Jurkat, Clone E6-1 (cell line): Measurements from ENCODE around the gene NDUFAF7.
"Not testable (repeated sequence)": the region's sequence is repeated elsewhere in the genome, so short reads cannot be mapped to it uniquely, and the experiment has no call there.

ENCODE experiments used
- DNase-seq: peaks from one replicate; pipeline ENCODE4 v3.0.0-alpha.2; 2011; ENCODE audit warnings: low read depth, low spot score
- H3K4me3 ChIP-seq: 2 replicates; pipeline ENCODE4 v1.5.1; 2011; ENCODE audit warnings: mild to moderate bottlenecking, low read length, control low read depth, moderate library complexity

Gene NDUFAF7

DNA sequence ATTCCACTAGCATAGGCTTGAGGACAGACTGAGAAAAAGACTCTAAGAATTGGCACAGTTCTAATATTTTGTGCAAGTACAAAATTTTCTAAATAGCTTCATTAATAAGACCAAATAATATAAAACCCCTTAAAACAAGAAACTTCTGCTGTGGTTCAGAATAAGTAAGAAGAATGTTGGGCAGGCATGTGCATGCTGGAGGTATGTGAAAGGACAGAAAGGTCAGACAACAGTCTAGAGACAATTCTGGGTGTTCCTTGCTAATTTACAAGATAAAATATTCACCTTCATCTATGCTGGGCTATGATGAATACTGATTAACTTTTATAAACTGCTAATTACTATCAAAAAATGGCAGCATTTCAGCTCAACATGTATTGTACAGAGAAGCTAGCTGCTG, 20.2 kb upstream of the NDUFAF7 start:
- no peak for DNase-seq
- no peak overlapping the region for H3K4me3 ChIP-seq

- H3K4me3 ChIP-seq, result no peak overlapping the region
- no peak for DNase-seq
These were observed 19.5 kb upstream of the NDUFAF7 start for GRCh38 chr2:37211939-37212338.

- no peak overlapping the region for H3K4me3 ChIP-seq
- no peak for DNase-seq
These were observed 16.2 kb upstream of the NDUFAF7 start for GRCh38 chr2:37215250-37215649.

DNA sequence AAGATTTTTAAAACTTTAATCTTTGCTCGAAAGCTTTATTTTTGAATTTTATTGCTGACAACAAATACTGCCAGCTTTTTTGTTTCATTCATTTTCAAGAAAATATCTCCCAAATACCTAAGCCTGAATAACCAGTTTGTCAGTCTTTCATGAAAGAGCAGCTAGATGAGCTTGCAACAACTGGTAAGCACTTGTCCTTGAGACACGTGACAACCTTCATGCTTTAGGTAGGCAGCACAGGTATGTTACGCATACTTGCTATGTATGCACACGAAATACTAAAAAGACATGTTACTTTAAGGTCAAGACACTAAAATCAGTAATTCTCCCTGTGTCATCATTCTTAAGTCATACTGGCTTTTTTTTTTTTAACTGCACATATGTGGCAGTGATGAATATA, 12.4 kb upstream of the NDUFAF7 start:
- DNase-seq, result no peak
- no peak overlapping the region for H3K4me3 ChIP-seq

GRCh38 chr2:37223131-37223530, 8.3 kb upstream of the NDUFAF7 start:
- DNase-seq, result no peak
- H3K4me3 ChIP-seq, result no peak overlapping the region

DNA sequence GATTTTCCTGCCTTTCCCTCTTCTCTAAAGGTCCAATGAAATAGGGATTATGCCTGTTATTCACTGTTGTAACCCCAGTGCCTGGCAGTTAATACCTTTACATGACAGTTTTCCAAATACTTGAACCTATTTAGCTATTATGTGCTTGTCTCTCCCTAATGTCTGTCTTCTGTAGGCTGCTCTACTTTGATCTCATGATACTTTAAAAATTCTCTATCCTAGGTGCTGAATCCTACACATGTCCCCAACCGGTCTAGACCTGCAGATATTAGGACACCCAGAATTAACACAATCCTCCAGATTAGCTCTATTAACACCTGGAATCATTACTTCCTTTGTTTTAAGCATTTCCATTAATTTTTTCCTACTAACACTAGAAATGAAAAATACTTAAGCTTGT, 7.4 kb upstream of the NDUFAF7 start:
- H3K4me3 ChIP-seq, result no peak overlapping the region

DNA sequence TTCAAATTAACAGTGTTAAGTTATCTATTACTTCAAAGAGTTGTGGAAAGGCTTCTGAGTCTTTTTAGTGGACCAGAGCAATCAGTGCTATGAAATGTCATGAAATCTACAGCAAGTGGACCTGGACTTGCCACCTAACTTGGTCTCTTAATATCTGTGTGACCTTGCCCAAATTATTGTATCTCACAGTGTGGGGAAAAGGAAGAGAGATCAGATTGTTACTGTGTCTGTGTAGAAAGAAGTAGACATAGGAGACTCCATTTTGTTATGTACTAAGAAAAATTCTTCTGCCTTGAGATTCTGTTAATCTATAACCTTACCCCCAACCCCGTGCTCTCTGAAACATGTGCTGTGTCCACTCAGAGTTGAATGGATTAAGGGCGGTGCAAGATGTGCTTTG, 6.3 kb upstream of the NDUFAF7 start:
- not testable (repeated sequence) for H3K4me3 ChIP-seq

More for the DNA sequence above, 7.4 kb upstream of the NDUFAF7 start:
- no peak for DNase-seq

DNA sequence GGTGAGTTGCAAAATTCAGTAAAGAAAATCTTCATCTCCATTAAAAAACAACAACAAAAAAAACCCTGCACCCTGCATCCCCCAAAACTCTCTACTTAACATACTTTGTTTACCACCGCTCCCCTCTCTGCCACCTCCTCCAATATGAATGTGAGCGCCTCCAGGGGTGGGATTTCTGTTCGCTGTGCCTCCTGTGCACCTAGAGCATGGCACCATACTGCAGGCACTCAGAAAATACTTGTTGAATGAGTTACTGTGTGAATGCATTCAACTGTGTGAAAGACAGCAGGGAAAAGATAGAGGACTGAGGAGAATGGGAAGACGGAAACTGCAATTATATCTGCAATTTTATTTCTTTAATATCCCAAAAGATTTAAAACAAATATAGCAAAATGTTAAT, 4.6 kb upstream of the NDUFAF7 start:
- no peak overlapping the region for H3K4me3 ChIP-seq
- DNase-seq, result no peak

More for the DNA sequence above, 6.3 kb upstream of the NDUFAF7 start:
- DNase-seq, result not testable (repeated sequence)

GRCh38 chr2:37228788-37229187, 2.7 kb upstream of the NDUFAF7 start:
- DNase-seq, result no peak
- H3K4me3 ChIP-seq, result no peak overlapping the region

GRCh38 chr2:37230581-37230980, 877 bp upstream of the NDUFAF7 start:
- DNase-seq, result no peak
- H3K4me3 ChIP-seq, result peak overlapping the region; percentile 82

DNA sequence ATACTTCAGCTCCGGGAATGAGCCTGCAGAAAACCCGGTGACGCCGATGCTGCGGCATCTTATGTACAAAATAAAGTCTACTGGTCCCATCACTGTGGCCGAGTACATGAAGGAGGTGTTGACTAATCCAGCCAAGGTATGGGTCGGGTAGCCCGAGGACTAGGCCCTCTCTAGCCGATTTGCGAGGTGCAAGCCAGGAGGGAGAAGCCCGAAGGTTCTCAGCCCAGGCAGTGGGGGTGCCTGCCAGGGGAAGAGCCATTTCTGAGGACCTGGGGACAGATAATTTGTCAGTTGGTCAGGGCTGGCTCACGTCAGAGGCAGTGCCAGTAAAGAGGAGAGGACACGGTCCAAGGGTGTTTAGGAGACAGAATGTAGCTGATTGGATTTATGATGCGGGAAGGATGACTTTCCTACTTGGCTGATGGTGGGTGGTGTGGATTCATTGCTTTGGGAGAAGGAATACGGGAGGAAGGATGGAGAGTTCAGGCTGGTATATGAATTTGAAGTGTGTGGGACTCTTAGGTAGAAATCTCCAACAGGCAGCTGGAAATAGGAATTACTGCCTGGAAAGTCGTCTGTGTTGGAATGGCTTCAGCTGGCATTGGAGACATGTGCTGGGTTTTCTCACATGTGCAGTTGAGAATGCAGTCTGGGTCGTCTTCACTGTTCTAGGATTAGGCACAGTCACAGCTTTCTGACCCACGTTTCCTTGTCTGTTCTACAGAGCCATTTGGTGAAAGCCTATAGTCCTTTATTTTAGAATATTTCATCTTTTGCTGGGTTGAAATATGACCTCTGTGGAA, 874 bp downstream of the NDUFAF7 start:
- DNase-seq, result no peak
- H3K4me3 ChIP-seq, result peak overlapping the region; percentile 82

DNA sequence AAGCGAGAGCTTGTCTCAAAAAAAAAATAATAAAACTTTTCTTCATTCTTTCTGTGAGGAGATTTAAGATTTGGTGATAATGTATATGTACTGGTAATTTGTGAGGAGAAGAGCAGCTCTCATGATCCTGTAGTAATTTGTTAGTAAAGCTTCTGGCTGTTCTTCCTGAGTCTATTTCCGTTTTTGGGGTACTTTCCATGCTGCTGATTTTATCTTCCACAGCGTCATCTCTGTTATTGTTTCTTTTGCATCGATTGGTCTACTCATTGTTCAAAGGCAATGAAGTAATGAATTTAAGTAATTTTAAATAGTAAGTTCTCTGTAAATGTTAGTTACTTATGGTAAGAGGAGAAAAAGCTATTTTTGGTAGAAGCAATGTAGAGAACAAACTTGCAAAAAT, 12.0 kb downstream of the NDUFAF7 start:
- no peak overlapping the region for H3K4me3 ChIP-seq
- DNase-seq, result no peak

- no peak for DNase-seq
- H3K4me3 ChIP-seq, result no peak overlapping the region
These were observed 12.6 kb downstream of the NDUFAF7 start for GRCh38 chr2:37244017-37244416.

GRCh38 chr2:37244755-37245154, 13.3 kb downstream of the NDUFAF7 start:
- no peak for DNase-seq
- H3K4me3 ChIP-seq, result no peak overlapping the region

- DNase-seq, result no peak
- no peak overlapping the region for H3K4me3 ChIP-seq
These were observed 14.7 kb downstream of the NDUFAF7 start for GRCh38 chr2:37246205-37246604.

DNA sequence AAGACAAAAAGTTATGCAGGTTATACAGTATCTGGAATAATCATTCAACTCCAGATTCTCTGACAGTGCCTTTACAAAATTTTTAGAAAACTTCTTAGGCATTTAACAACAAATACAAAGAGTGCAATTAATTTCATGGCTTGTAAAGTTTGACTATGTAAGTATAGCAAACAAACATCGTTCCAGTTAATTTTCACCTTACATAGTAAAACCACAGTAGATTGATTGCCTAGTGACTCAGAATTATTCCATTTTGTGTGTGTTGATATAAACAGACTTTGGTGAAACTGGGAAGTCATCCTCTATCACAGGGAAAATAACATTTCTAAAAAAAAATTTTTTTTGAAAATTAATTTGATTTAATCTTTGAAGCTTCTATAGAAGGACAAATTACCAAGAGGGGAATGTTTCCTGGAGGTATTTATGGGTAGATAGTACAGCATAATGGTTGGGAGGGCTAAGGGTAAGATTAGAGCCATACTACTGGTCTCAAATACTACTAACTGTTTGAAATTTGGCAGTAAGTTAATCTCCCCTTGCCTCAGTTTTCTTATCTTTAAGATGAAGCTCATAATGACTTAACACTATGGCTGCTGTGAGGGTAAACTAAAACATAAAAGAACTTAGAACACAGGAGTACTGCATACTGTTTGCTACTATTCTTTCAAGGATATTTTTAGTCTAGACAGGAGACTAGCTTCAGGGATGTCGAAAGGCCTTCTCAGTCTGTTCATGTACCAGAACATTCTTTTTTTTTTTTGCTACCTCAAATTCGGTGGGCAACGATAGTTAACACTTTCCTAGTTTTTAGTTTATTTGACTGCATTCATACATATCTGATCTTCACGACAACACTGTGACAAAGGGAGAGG, 19.6 kb downstream of the NDUFAF7 start:
- no peak overlapping the region for H3K4me3 ChIP-seq
- DNase-seq, result no peak

DNA sequence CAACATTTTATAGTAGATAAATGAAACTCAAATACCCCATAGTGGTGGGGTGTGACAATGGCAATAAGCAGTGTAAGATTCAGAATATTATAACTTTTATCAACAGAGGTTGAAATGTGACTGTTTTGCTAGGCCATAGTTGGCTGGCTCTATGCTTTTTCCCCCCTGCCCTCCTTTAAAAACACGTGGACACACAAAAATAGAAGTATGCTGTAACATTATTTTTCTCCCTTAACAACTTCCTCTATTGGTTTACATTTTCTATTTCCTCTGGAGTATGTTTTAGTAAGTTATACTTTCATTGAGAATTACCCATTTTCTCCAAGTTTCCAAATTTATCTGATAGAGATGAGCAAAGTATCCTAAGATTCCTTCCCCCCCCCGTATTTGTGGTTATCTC, 31.1 kb downstream of the NDUFAF7 start:
- no peak for DNase-seq
- H3K4me3 ChIP-seq, result no peak overlapping the region

- no peak overlapping the region for H3K4me3 ChIP-seq
- no peak for DNase-seq
These were observed 32.4 kb downstream of the NDUFAF7 start for GRCh38 chr2:37263839-37264238.

DNA sequence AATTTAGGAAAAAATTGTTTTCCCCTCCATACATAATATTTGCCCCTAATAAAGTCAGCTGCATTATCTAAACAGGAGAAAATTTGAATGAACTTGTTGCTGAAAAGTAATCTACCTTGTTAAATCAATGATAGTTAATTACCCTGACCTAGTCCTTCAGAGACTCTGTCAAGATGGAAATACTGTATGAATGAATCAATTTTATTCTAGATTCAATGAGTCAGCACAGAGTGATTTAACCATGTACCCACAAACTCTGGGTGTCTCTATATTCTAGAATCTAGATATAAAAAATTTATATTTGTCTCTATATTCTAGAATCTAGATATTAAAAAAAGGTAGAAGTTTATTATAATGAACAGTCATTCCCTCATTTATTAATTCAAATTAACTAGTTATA, 36.2 kb downstream of the NDUFAF7 start:
- no peak for DNase-seq
- no peak overlapping the region for H3K4me3 ChIP-seq

GRCh38 chr2:37268111-37268510, 36.7 kb downstream of the NDUFAF7 start:
- DNase-seq, result no peak
- no peak overlapping the region for H3K4me3 ChIP-seq
